CD4-positive, alpha-beta memory T cell (primary cell): ENCODE results near the gene WDR91. TPM values are rescaled to one million over a fixed set of nuclear protein-coding genes. Genes with fewer than 3 reads are reported as not detected.

Experiments used
- CTCF ChIA-PET: fragments of 350-600 bp; sonication (Branson Sonifier 250); formaldehyde crosslinking; loops from one replicate; lab custom pipeline; 2021; ENCODE audit warnings: inconsistent platforms; ENCODE audit not compliant: partially characterized antibody; lab: Charles Lee
- POLR2A ChIA-PET: fragments of 350-600 bp; sonication (Branson Sonifier 250); formaldehyde crosslinking; loops from one replicate; lab custom pipeline; 2021; ENCODE audit not compliant: partially characterized antibody; lab: Charles Lee
- DNase-seq, 5 donors: peaks; one replicate each; pipeline versions ENCODE4 v3.0.0 to v3.0.0-alpha.2; 2020 to 2022; ENCODE audit warnings: mixed read lengths in 1 of 5
- H3K27ac ChIP-seq: one replicate; pipeline ENCODE4 v1.7.0; 2013; ENCODE audit warnings: low read depth, low read length
- H3K27me3 ChIP-seq: 2 replicates; pipeline ENCODE4 v1.7.0; 2013; ENCODE audit warnings: mild to moderate bottlenecking, low read length, moderate library complexity; ENCODE audit not compliant: insufficient read depth
- H3K36me3 ChIP-seq: 2 replicates; pipeline ENCODE4 v1.7.0; 2013; ENCODE audit warnings: mild to moderate bottlenecking, low read length, moderate library complexity; ENCODE audit not compliant: insufficient read depth
- H3K4me1 ChIP-seq: 2 replicates; pipeline ENCODE4 v1.7.0; 2013; ENCODE audit warnings: mild to moderate bottlenecking, low read length, moderate library complexity; ENCODE audit not compliant: insufficient read depth
- H3K4me3 ChIP-seq, 2 donors: one replicate each; pipeline ENCODE4 v1.7.0; 2013; ENCODE audit warnings: low read length in 2 of 2, mild to moderate bottlenecking in 1 of 2
- H3K9me3 ChIP-seq, 2 donors: one replicate each; pipeline ENCODE4 v1.7.0; 2013; ENCODE audit warnings: low read length in 2 of 2, control low read depth in 1 of 2; ENCODE audit not compliant: control insufficient read depth in 1 of 2
- H3K27ac Mint-ChIP-seq, 7 donors: one replicate each; pipeline ENCODE4 v1.8.0; 2020 to 2021; ENCODE audit warnings: mixed read lengths in 7 of 7, mild to moderate bottlenecking in 6 of 7, inconsistent platforms in 3 of 7, moderate library complexity in 3 of 7
- H3K27me3 Mint-ChIP-seq, 2 donors: one replicate each; pipeline ENCODE4 v1.8.0; 2020 to 2021; ENCODE audit warnings: mixed read lengths in 2 of 2
- H3K36me3 Mint-ChIP-seq, 2 donors: one replicate each; pipeline ENCODE4 v1.8.0; 2020 to 2021; ENCODE audit warnings: mixed read lengths in 2 of 2, inconsistent platforms in 1 of 2, mild to moderate bottlenecking in 1 of 2
- H3K4me1 Mint-ChIP-seq, 4 donors: one replicate each; pipeline ENCODE4 v1.8.0; 2020 to 2021; ENCODE audit warnings: mixed read lengths in 4 of 4, mild to moderate bottlenecking in 1 of 4
- H3K4me3 Mint-ChIP-seq, 8 donors: one replicate each; pipeline ENCODE4 v1.8.0; 2020 to 2021; ENCODE audit warnings: mixed read lengths in 8 of 8, mild to moderate bottlenecking in 7 of 8, moderate library complexity in 6 of 8, inconsistent platforms in 3 of 8
- H3K9me3 Mint-ChIP-seq, 8 donors: one replicate each; pipeline ENCODE4 v1.8.0; 2020 to 2021; ENCODE audit warnings: mixed read lengths in 8 of 8, mild to moderate bottlenecking in 5 of 8, inconsistent platforms in 3 of 8, moderate library complexity in 1 of 8
- intact Hi-C: fragments of 100-400 bp; cut with micrococcal nuclease; formaldehyde crosslinking; loops from one replicate; pipeline ENCODE4 v1.15.1; 2023
- polyA plus RNA-seq, 2 donors: library from polyadenylated mRNA; unstranded; fragments of 300-500 nt; fragmentation: Illumina TruSeq; gene quantifications; one replicate each; pipeline ENCODE4 v1.2.3, GENCODE V29; 2021
- total RNA-seq, 2 experiments: library from RNA; stranded (reverse); gene quantifications; one replicate each; pipeline ENCODE4 v1.2.3, GENCODE V29; 2021

The WDR91 gene
- total and polyA plus RNA-seq, 4 experiments from 2014 or later, result 2.3 to 29.4 (median 19.0) TPM

DNA sequence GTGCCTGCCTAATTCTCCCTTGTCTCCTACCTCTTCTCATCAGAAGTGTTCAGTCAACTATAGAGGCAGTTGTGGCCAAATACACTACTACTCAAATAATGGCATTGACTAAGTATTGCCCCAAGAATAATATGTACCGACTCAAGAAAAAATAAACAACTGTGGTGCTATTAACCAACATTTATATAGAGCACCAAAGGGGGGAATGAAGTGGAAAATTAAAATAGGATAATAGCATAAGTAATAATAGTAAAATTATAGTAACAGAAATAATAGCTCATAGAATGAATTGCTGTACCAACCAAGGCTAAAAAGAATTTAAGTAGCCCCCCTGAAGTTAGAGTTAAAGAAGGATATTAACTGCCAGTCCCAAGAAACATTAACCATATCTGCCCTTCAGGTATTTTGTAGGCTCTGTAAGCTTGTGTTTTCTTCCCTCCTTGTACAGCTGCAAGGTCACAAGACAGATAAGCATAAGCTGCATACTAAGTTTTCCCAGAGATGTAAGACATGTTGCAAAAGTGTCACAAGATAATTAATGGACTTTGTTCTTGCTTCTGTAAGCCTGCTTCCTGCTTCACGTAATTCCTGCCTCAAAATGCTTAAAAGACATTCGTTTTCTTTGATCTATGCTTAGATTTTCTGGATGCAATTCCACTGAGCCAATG, 29.9 kb downstream of the WDR91 start:
- H3K27ac ChIP-seq, result no peak overlapping the region
- peaks cover 6 to 58% (median 45%) of the 10 kb centered on the region in 8 donors for H3K9me3 Mint-ChIP-seq
- no peak overlapping the region for H3K4me3 Mint-ChIP-seq
- no peaks in the 10 kb centered on the region for H3K4me1 Mint-ChIP-seq
- intact Hi-C loops, result no loop called here
- no peak for DNase-seq
- ChIA-PET CTCF (interaction anchor here (1.1 to 1.3 kb wide), 2 partner anchors 8 to 195 kb away, joined by 3 read pairs; partner anchors contain the start of gene AGBL3), POLR2A (interaction anchor here (2.2 kb wide), 1 partner anchor 195 kb away, joined by 5 read pairs; the partner anchor contains the start of gene AGBL3)
- no peak overlapping the region for H3K27ac Mint-ChIP-seq
- no peaks in the 10 kb centered on the region for H3K27me3 Mint-ChIP-seq
- no peaks in the 10 kb centered on the region for H3K27me3 ChIP-seq
- no peaks in the 10 kb centered on the region for H3K4me1 ChIP-seq
- H3K36me3 Mint-ChIP-seq, result peaks cover 60 to 66% of the 10 kb centered on the region in 2 donors
- H3K36me3 ChIP-seq, result peaks cover 12% of the 10 kb centered on the region
- no peak overlapping the region for H3K4me3 ChIP-seq
- peaks cover 0 to 23% of the 10 kb centered on the region in 2 donors for H3K9me3 ChIP-seq

DNA sequence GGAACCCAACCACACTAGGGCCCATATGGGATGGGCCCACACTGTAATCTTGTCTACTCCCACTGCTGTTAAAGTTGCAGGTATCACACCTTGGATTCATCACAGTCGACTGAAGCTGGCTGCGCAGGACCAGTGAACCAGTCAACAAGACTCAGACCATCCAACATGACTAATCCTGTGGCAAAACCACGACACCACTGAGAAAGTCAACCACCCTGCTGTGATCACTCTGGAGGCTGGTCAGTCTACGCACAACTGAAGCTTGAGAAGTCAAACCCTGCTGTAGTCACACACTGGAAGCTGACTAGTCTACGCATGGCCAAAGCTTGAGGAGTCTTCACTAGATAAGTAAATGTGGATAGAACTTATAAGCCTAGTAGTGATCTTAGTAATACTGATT, 31.2 kb downstream of the WDR91 start:
- DNase-seq, result no peak
- H3K4me1 ChIP-seq, result no peaks in the 10 kb centered on the region
- CTCF ChIA-PET, result interaction anchor here (1.1 to 1.6 kb wide), 4 partner anchors 9 to 572 kb away, joined by 3 read pairs; partner anchors contain the start of gene AGBL3
- no peak overlapping the region for H3K4me3 ChIP-seq
- no peak overlapping the region for H3K4me3 Mint-ChIP-seq
- H3K36me3 ChIP-seq, result peaks cover 1% of the 10 kb centered on the region
- intact Hi-C loops, result no loop called here
- peaks cover 50 to 54% of the 10 kb centered on the region in 2 donors for H3K36me3 Mint-ChIP-seq
- H3K4me1 Mint-ChIP-seq, result no peaks in the 10 kb centered on the region
- H3K27me3 Mint-ChIP-seq, result no peaks in the 10 kb centered on the region
- no peaks in the 10 kb centered on the region for H3K27me3 ChIP-seq
- POLR2A ChIA-PET, result interaction anchor here (2.1 kb wide), 1 partner anchor 10 kb away, joined by 6 read pairs; the partner anchor contains the start of gene CYREN
- no peak overlapping the region for H3K27ac ChIP-seq
- peaks cover 0 to 23% of the 10 kb centered on the region in 2 donors for H3K9me3 ChIP-seq
- H3K9me3 Mint-ChIP-seq, result peaks cover 6 to 59% (median 45%) of the 10 kb centered on the region in 8 donors
- H3K27ac Mint-ChIP-seq, result peak overlapping the region in 1 of 7 donors; percentile 76

DNA sequence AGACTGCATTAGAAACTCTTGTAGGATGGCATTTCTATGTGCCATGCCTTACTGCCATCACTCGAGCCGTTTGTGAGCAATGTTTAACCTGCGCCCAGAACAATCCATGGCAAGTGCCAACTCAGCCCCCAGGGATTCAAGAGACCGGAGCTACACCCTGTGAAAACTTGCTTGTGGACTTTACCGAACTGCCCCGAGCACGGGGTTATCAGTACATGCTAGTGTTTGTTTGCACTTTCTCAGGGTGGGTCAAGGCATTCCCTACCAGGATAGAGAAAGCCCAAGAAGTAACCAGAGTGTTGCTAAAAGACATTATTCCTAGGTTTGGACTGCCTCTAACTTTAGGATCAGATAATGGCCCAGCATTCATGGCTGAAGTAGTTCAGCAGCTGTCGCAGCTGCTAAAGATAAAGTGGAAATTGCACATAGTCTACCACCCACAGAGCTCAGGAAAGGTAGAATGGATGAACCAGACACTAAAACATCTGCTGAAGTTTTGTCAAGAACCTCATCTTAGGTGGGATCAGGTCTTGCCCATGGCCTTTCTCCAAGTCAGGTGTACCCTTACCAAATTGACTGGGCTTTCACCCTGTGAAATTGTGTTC, 31.9 kb downstream of the WDR91 start:
- H3K4me3 ChIP-seq, result no peak overlapping the region
- H3K4me3 Mint-ChIP-seq, result no peak overlapping the region
- no peak for DNase-seq
- no peak overlapping the region for H3K27ac ChIP-seq
- no peaks in the 10 kb centered on the region for H3K27me3 Mint-ChIP-seq
- H3K27me3 ChIP-seq, result no peaks in the 10 kb centered on the region
- H3K36me3 ChIP-seq, result no peaks in the 10 kb centered on the region
- intact Hi-C loops, result no loop called here
- peaks cover 0 to 23% of the 10 kb centered on the region in 2 donors for H3K9me3 ChIP-seq
- no peaks in the 10 kb centered on the region for H3K4me1 Mint-ChIP-seq
- peak overlapping the region in 1 of 7 donors; percentile 24 for H3K27ac Mint-ChIP-seq
- H3K36me3 Mint-ChIP-seq, result peaks cover 43 to 49% of the 10 kb centered on the region in 2 donors
- CTCF ChIA-PET, result interaction anchor here (0.6 to 1.6 kb wide), 4 partner anchors 8 to 571 kb away, joined by 3 to 5 read pairs (median 4); partner anchors contain the start of gene AGBL3
- POLR2A ChIA-PET, result interaction anchor here (2.1 kb wide), 1 partner anchor 9 kb away, joined by 6 read pairs; the partner anchor contains the start of gene CYREN
- H3K9me3 Mint-ChIP-seq, result peaks cover 6 to 59% (median 45%) of the 10 kb centered on the region in 8 donors
- no peaks in the 10 kb centered on the region for H3K4me1 ChIP-seq

DNA sequence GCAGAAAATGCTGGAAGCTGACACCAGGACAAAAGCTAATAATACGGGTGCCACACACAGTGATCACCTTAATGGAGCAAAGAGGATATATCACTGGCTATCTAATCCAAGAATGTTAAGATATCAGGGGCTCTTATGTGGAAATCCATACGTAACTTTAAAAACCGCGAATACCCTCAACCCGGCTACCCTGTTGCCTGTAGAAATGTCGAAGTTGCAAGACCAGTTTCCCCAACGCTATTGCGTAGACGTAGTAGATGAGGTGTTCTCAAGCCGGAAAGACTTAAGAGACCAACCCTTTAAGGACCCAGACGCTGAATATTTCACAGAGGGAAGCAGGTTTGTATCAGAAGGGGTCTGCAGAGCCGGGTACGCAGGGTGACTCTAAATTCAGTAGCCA, 33.0 kb downstream of the WDR91 start:
- H3K27ac ChIP-seq, result no peak overlapping the region
- Mint-ChIP-seq H3K27ac (peak overlapping the region in 1 of 7 donors; percentile 47), H3K4me3 (no peak overlapping the region), H3K9me3 (peaks cover under 1 to 54% (median 41%) of the 10 kb centered on the region in 8 donors), H3K36me3 (peaks cover 32 to 39% of the 10 kb centered on the region in 2 donors), H3K27me3 (no peaks in the 10 kb centered on the region), H3K4me1 (no peaks in the 10 kb centered on the region)
- peaks cover 0 to 23% of the 10 kb centered on the region in 2 donors for H3K9me3 ChIP-seq
- no peaks in the 10 kb centered on the region for H3K27me3 ChIP-seq
- no peaks in the 10 kb centered on the region for H3K4me1 ChIP-seq
- no peak overlapping the region for H3K4me3 ChIP-seq
- intact Hi-C loops, result no loop called here
- CTCF ChIA-PET, result interaction anchor here (1.6 kb wide), 2 partner anchors 192 to 570 kb away, joined by 3 to 5 read pairs; partner anchors contain the start of gene AGBL3
- no peak for DNase-seq
- POLR2A ChIA-PET, result no interaction called here
- no peaks in the 10 kb centered on the region for H3K36me3 ChIP-seq

DNA sequence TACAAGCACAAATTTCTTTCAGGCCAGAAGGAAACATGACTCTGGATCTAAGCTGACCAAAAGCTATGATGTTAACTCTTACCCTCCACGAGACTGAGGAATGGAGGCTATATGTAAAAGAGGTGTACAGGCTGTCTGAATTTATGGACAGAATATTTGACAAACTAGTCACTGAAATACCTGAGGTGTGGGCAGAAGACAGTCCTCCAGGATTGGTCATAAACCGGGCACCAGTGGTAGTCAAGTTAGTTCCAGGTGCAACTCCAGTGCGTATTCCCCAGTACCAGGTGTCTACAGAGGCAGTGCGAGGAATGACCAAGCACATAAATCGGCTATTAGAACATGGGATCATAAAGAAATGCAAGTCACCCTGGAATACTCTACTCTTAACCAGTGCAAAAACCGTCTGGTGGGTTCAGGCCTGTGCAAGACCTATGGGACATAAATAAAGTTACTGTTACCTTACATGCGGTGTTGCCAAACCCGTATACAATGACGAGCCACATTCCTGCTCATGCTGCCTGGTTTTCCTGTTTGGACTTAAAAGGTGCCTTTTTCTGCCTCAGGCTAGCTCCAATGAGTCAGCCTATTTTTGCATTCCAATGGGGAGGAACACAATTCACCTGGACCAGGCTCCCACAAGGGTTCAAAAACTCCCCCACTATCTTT, 34.2 kb downstream of the WDR91 start:
- no peaks in the 10 kb centered on the region for H3K36me3 ChIP-seq
- ChIA-PET CTCF (no interaction called here), POLR2A (no interaction called here)
- H3K4me3 Mint-ChIP-seq, result no peak overlapping the region
- intact Hi-C loops, result no loop called here
- H3K9me3 ChIP-seq, result peaks cover 0 to 22% of the 10 kb centered on the region in 2 donors
- no peaks in the 10 kb centered on the region for H3K27me3 ChIP-seq
- peaks cover 0 to 42% (median 30%) of the 10 kb centered on the region in 8 donors for H3K9me3 Mint-ChIP-seq
- H3K27me3 Mint-ChIP-seq, result no peaks in the 10 kb centered on the region
- H3K4me1 ChIP-seq, result no peaks in the 10 kb centered on the region
- no peak overlapping the region for H3K4me3 ChIP-seq
- peaks cover 23 to 30% of the 10 kb centered on the region in 2 donors for H3K36me3 Mint-ChIP-seq
- no peak overlapping the region for H3K27ac ChIP-seq
- H3K27ac Mint-ChIP-seq, result peak overlapping the region in 2 of 7 donors; percentile 18 to 19
- DNase-seq, result no peak
- H3K4me1 Mint-ChIP-seq, result peaks cover 0 to under 1% (median under 1%) of the 10 kb centered on the region in 4 donors

DNA sequence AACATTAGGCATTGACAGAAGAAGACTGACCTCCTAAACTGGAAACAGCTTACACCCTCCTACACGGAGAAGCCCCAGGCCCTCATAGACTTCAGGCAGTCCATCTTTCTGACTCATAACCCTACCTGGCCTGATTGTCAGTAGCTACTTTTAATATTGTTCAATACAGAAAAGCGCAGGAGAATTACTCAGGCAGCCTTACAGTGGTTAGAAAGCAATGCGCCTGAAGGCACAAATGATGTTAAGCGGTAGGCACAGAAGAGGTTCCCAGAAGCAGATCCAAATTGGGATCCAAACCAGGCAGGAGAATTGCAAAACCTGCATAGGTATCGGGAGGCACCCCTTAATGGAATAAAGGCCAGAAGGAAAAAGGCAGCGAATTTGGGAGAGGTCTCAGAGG, 35.4 kb downstream of the WDR91 start:
- intact Hi-C loops, result no loop called here
- Mint-ChIP-seq H3K9me3 (peaks cover 0 to 30% (median 19%) of the 10 kb centered on the region in 8 donors), H3K36me3 (peaks cover 14 to 21% of the 10 kb centered on the region in 2 donors), H3K27ac (peak overlapping the region in 1 of 7 donors; percentile 17), H3K4me1 (peaks cover 1 to 11% (median 6%) of the 10 kb centered on the region in 4 donors), H3K27me3 (no peaks in the 10 kb centered on the region), H3K4me3 (no peak overlapping the region)
- H3K9me3 ChIP-seq, result peaks cover 0 to 10% of the 10 kb centered on the region in 2 donors
- no peaks in the 10 kb centered on the region for H3K36me3 ChIP-seq
- no peaks in the 10 kb centered on the region for H3K27me3 ChIP-seq
- peaks cover 11% of the 10 kb centered on the region for H3K4me1 ChIP-seq
- no peak for DNase-seq
- POLR2A ChIA-PET, result no interaction called here
- no peak overlapping the region for H3K27ac ChIP-seq
- no peak overlapping the region for H3K4me3 ChIP-seq
- CTCF ChIA-PET, result no interaction called here
